Measurements from ENCODE around the gene KRTAP2-1. TPM values are rescaled to one million over a fixed set of nuclear protein-coding genes. Genes with fewer than 3 reads are reported as not detected.

The KRTAP2-1 gene
- total RNA-seq: not detected in 2 replicates

GRCh38 chr17:41046735-41047465 lies at the start of gene KRTAP2-1:
TSS of gene KRTAP2-1 (minus strand) at chr17:41047316. CDS start at chr17:41047267, 49 bp downstream.

GRCh38 chr17:41084100-41084856 lies 37.2 kb upstream of the KRTAP2-1 start, which contains the start of gene KRTAP4-7:
TSS of gene KRTAP4-7 (plus strand) at chr17:41084150. CDS start at chr17:41084207, 57 bp downstream.

GRCh38 chr17:41065829-41066624 lies 18.9 kb upstream of the KRTAP2-1 start, which contains the start of gene KRTAP2-4:
TSS of gene KRTAP2-4 (minus strand) at chr17:41065879. CDS start at chr17:41065845, 34 bp downstream.

GRCh38 chr17:41060052-41060604 lies 13.0 kb upstream of the KRTAP2-1 start, which contains the start of gene KRTAP2-3:
TSS of gene KRTAP2-3 (minus strand) at chr17:41060114. CDS start at chr17:41060050, 64 bp downstream.

GRCh38 chr17:41055130-41055529 lies 8.0 kb upstream of the KRTAP2-1 start, which contains the start of gene KRTAP2-2:
TSS of gene KRTAP2-2 (minus strand) at chr17:41055230. CDS start at chr17:41055211, 19 bp downstream.

GRCh38 chr17:41040783-41041571 lies 6.1 kb downstream of the KRTAP2-1 start, which contains the start of gene KRTAP1-1:
TSS of gene KRTAP1-1 (minus strand) at chr17:41041450. CDS start at chr17:41041397, 53 bp downstream.

GRCh38 chr17:41034346-41034935 lies 12.7 kb downstream of the KRTAP2-1 start, which contains the start of gene KRTAP1-3:
TSS of gene KRTAP1-3 (minus strand) at chr17:41034874. CDS start at chr17:41034821, 53 bp downstream.

GRCh38 chr17:41029633-41030245 lies 17.4 kb downstream of the KRTAP2-1 start, which contains the start of gene KRTAP1-4:
TSS of gene KRTAP1-4 (minus strand) at chr17:41030195. CDS start at chr17:41030078, 117 bp downstream.

GRCh38 chr17:41026715-41027471 lies 20.2 kb downstream of the KRTAP2-1 start, which contains the start of gene KRTAP1-5:
TSS of gene KRTAP1-5 (minus strand) at chr17:41027208. CDS start at chr17:41027155, 53 bp downstream.

GRCh38 chr17:41008811-41009210 lies 38.3 kb downstream of the KRTAP2-1 start, which contains the start of gene KRTAP3-1:
TSS of gene KRTAP3-1 (minus strand) at chr17:41009128. CDS start at chr17:41009074, 54 bp downstream.

GRCh38 chr17:40999563-40999962 lies 47.6 kb downstream of the KRTAP2-1 start, which contains the start of gene KRTAP3-2:
TSS of gene KRTAP3-2 (minus strand) at chr17:40999906. CDS start at chr17:40999853, 53 bp downstream.

Small RNA genes lying within 50 kb of the gene (small RNA-seq; reads per million reads assigned to genes)
- gene KRTAP3-4P: not detected

Other genes with a start within 250 kb of the KRTAP2-1 start
- not detected in 2 replicates for gene KRT28, start 247.4 kb downstream of the KRTAP2-1 start, total RNA-seq
- 5.1 and 9.8 TPM in 2 replicates for gene KRT10, start 224.7 kb downstream of the KRTAP2-1 start, total RNA-seq
- not detected in 2 replicates for gene KRT12, start 180.1 kb downstream of the KRTAP2-1 start, total RNA-seq
- gene KRT20, start 162.1 kb downstream of the KRTAP2-1 start, total RNA-seq: not detected in 2 replicates
- 0.79 and 1.4 TPM in 2 replicates for gene KRT23, start 109.7 kb downstream of the KRTAP2-1 start, total RNA-seq
- not detected in 2 replicates for gene KRT39, start 80.4 kb downstream of the KRTAP2-1 start, total RNA-seq
- gene KRT40, start 63.0 kb downstream of the KRTAP2-1 start, total RNA-seq: not detected in 2 replicates
- not detected in 2 replicates for gene KRTAP3-3, start 53.2 kb downstream of the KRTAP2-1 start, total RNA-seq
- gene KRTAP3-2, start 47.4 kb downstream of the KRTAP2-1 start, total RNA-seq: not detected in 2 replicates
- not detected in 2 replicates for gene KRTAP3-1, start 38.2 kb downstream of the KRTAP2-1 start, total RNA-seq
- not detected in 2 replicates for gene KRTAP1-5, start 20.1 kb downstream of the KRTAP2-1 start, total RNA-seq
- not detected in 2 replicates for gene KRTAP1-4, start 17.1 kb downstream of the KRTAP2-1 start, total RNA-seq
- gene KRTAP1-3, start 12.4 kb downstream of the KRTAP2-1 start, total RNA-seq: not detected in 2 replicates
- not detected in 2 replicates for gene KRTAP1-1, start 5.9 kb downstream of the KRTAP2-1 start, total RNA-seq
- gene KRTAP2-2, start 7.9 kb upstream of the KRTAP2-1 start, total RNA-seq: not detected in 2 replicates
- 2.3 TPM in 1 of 2 replicates, not detected in the other for gene KRTAP2-3, start 12.8 kb upstream of the KRTAP2-1 start, total RNA-seq
- gene KRTAP2-4, start 18.6 kb upstream of the KRTAP2-1 start, total RNA-seq: not detected in 2 replicates
- gene KRTAP4-7, start 36.8 kb upstream of the KRTAP2-1 start, total RNA-seq: not detected in 2 replicates
- gene KRTAP4-8, start 50.8 kb upstream of the KRTAP2-1 start, total RNA-seq: not detected in 2 replicates
- not detected in 2 replicates for gene KRTAP4-16, start 54.9 kb upstream of the KRTAP2-1 start, total RNA-seq
- gene KRTAP4-9, start 58.1 kb upstream of the KRTAP2-1 start, total RNA-seq: not detected in 2 replicates
- gene KRTAP4-11, start 71.1 kb upstream of the KRTAP2-1 start, total RNA-seq: not detected in 2 replicates
- not detected in 2 replicates for gene KRTAP4-12, start 76.9 kb upstream of the KRTAP2-1 start, total RNA-seq
- not detected in 2 replicates for gene KRTAP4-6, start 93.2 kb upstream of the KRTAP2-1 start, total RNA-seq
- gene KRTAP4-5, start 102.5 kb upstream of the KRTAP2-1 start, total RNA-seq: not detected in 2 replicates
- not detected in 2 replicates for gene KRTAP4-4, start 113.4 kb upstream of the KRTAP2-1 start, total RNA-seq
- not detected in 2 replicates for gene KRTAP4-3, start 120.9 kb upstream of the KRTAP2-1 start, total RNA-seq
- gene KRTAP4-2, start 130.9 kb upstream of the KRTAP2-1 start, total RNA-seq: not detected in 2 replicates
- gene KRTAP4-1, start 137.6 kb upstream of the KRTAP2-1 start, total RNA-seq: not detected in 2 replicates
- gene KRTAP9-1, start 142.6 kb upstream of the KRTAP2-1 start, total RNA-seq: not detected in 2 replicates
- gene KRTAP9-2, start 179.3 kb upstream of the KRTAP2-1 start, total RNA-seq: not detected in 2 replicates
- not detected in 2 replicates for gene KRTAP9-3, start 185.1 kb upstream of the KRTAP2-1 start, total RNA-seq
- gene KRTAP9-8, start 190.7 kb upstream of the KRTAP2-1 start, total RNA-seq: not detected in 2 replicates
- gene KRTAP9-4, start 202.4 kb upstream of the KRTAP2-1 start, total RNA-seq: not detected in 2 replicates
- gene KRTAP9-9, start 208.1 kb upstream of the KRTAP2-1 start, total RNA-seq: not detected in 2 replicates
- gene KRTAP9-6, start 218.1 kb upstream of the KRTAP2-1 start, total RNA-seq: not detected in 2 replicates
- not detected in 2 replicates for gene KRTAP9-7, start 228.4 kb upstream of the KRTAP2-1 start, total RNA-seq